SK-N-SH (cell line): Measurements from ENCODE around the gene CHIC2.

Source experiments
- CHD2 ChIP-seq: fragments of 150-350 bp; IDR thresholded peaks from 2 replicates; pipeline ENCODE4 v1.6.1; 2018; ENCODE audit warnings: low read length; ENCODE audit not compliant: partially characterized antibody
- CTCF ChIP-seq: fragments of 200-600 bp; sonication (generic); IDR thresholded peaks from 2 replicates; pipeline ENCODE4 v1.6.1; 2017; ENCODE audit warnings: antibody characterized with exemption, mild to moderate bottlenecking, moderate library complexity
- EP300 ChIP-seq, 2 experiments: IDR thresholded peaks; 2 replicates each; pipeline versions ENCODE4 v1.4.0 to v1.6.1; 2012; ENCODE audit warnings: borderline replicate concordance in 1 of 2, low read depth in 1 of 2, low read length in 1 of 2
- EZH2phosphoT487 ChIP-seq: fragments of 200-600 bp; sonication (generic); IDR thresholded peaks from 2 replicates; pipeline ENCODE4 v1.6.1; 2017; ENCODE audit warnings: low read depth, mixed run types, mild to moderate bottlenecking, antibody characterized with exemption, moderate library complexity, borderline replicate concordance
- JUND ChIP-seq: IDR thresholded peaks from 2 replicates; pipeline ENCODE4 v1.4.0; 2012
- POLR2AphosphoS5 ChIP-seq: IDR thresholded peaks from 2 replicates; pipeline ENCODE4 v1.6.1; 2012; ENCODE audit warnings: low read depth, low read length
- REST ChIP-seq: IDR thresholded peaks from 2 replicates; pipeline ENCODE4 v1.6.1; 2012; ENCODE audit warnings: mild to moderate bottlenecking, low read depth, low read length, moderate library complexity
- TF ChIP-seq, protein P1 (sequence below): IDR thresholded peaks from 2 replicates; pipeline ENCODE4 v1.4.0; 2012; ENCODE audit warnings: low read depth

- TF ChIP-seq EZH2phosphoT487, result no peak
- TF ChIP-seq EP300 (IDR thresholded peaks at IDR 0.05; ENCODE audit: borderline replicate concordance in 1 of 2, low read depth in 1 of 2, low read length in 1 of 2), result no peak
- TF ChIP-seq CTCF, result no peak
- TF ChIP-seq, protein P1, sequence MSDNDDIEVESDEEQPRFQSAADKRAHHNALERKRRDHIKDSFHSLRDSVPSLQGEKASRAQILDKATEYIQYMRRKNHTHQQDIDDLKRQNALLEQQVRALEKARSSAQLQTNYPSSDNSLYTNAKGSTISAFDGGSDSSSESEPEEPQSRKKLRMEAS, result no peak
- TF ChIP-seq JUND, result no peak
- TF ChIP-seq POLR2AphosphoS5, result no peak
- TF ChIP-seq REST, result no peak
- TF ChIP-seq CHD2, result no peak
Measured at GRCh38 chr4:53960843-53961242, 103.6 kb downstream of the CHIC2 start.
